DMS79 treated with DMSO at 0.1 percent for 48 hours (cell line): ENCODE results near the gene GORAB.

Experiments used
- DNase-seq: peaks from one replicate; lab custom pipeline; 2025; lab: John Stamatoyannopoulos, UW

Gene GORAB

GRCh38 chr1:170592591-170593111, 60.7 kb downstream of the GORAB start:
- no peak for DNase-seq

DNA sequence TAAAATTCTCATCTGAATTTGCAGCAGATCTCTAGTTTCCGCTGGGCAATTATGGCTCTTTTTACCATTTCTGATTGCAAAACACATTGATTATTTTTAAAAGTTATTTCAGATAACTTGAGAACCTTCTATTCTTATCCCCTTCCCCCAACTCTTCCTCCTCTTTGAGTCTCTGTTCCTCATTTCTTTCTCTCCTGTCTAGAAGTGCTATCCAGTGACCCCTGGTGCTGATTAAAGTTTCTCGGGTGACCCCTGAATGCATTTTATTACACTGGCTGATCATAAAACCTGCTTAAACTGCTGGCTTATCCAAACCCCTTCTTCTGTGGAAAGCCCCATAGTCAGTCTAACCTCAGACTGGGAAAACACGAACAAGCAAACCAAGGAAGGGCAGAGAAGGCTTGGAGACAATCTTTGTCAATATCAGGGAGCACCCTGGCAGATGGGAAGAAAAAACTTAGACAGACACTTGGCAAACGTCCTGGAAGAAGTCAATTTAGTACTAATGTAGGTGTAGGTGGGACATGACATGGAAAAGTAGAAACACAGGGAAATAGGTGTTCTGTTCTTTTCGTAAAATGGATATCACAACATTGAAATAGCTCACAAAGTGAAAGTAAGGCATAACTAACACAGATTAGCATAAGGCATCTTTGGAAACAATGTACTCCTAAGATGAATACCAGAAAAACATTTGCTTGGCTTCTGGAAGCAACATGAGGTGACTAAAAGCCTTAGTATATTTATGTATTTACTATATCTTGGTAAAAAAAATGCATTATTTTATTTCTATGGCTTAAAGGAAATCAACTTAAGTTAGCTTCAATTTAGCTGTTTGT, 61.4 kb downstream of the GORAB start:
- no peak for DNase-seq

DNA sequence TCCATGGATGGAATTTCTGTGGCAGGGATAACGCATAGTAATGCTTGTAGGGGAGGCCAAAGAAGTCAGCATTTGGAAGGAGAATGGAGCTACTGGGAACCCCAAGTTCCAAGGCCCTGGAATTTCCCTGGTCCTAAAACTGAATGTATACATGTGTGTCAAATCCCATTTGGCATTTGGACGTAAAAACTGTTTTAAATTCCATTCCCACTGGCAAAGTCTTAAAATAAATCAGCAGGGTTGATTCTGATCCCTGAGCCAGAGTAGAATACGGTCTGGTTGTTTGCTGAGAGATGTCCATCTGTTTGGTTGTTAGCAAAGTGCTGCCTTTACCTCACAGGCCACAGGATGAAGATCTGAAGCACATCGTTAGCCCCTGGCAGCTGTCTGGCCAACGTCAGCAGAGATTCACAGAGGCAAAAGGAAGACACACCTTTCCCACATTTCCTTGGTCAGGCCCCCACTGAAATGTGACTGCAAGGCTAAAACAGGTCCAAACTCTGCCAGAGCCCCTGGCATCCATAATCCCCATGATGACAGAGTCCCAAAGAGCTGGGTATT, 62.2 kb downstream of the GORAB start:
- DNase-seq = no peak

- no peak for DNase-seq
These were observed 64.7 kb downstream of the GORAB start for GRCh38 chr1:170596701-170597100.

GRCh38 chr1:170598618-170599017, 66.7 kb downstream of the GORAB start:
- no peak for DNase-seq

GRCh38 chr1:170599033-170599432, 67.1 kb downstream of the GORAB start:
- DNase-seq = no peak

GRCh38 chr1:170601866-170602265, 69.9 kb downstream of the GORAB start:
- no peak for DNase-seq
